Right lobe of liver (tissue), 6 donors: ENCODE data around the gene TLCD1. TPM values are rescaled to one million over a fixed set of nuclear protein-coding genes. Genes with fewer than 3 reads are reported as not detected.

Experiments
- ATAC-seq, 4 donors: fragments of 200-7000 bp; cut with Tn5 transposase; one replicate each; pipeline ENCODE4 v1.9.1; 2020; ENCODE audit warnings: mild to moderate bottlenecking in 4 of 4, moderate library complexity in 4 of 4
- DNase-seq, 3 donors: peaks; one replicate each; pipeline ENCODE4 v3.0.0-alpha.2; 2020
- H3K27ac ChIP-seq, 3 donors: fragments of 200-600 bp; one replicate each; pipeline ENCODE4 v1.8.0; 2022
- H3K27me3 ChIP-seq, 2 donors: fragments of 200-600 bp; one replicate each; pipeline ENCODE4 v1.8.0; 2022
- H3K36me3 ChIP-seq, 4 donors: fragments of 200-600 bp; sonication (generic) in 1 of 4; one replicate each; pipeline versions ENCODE4 v1.5.1 to v1.8.0; 2017 to 2022; ENCODE audit warnings: control low read depth in 1 of 4
- H3K4me1 ChIP-seq, 4 donors: fragments of 200-600 bp; sonication (generic) in 1 of 4; one replicate each; pipeline versions ENCODE4 v1.5.1 to v1.8.0; 2017 to 2022; ENCODE audit warnings: control low read depth in 1 of 4
- H3K4me3 ChIP-seq, 3 donors: fragments of 200-600 bp; one replicate each; pipeline ENCODE4 v1.8.0; 2022
- H3K9me3 ChIP-seq, 4 donors: fragments of 200-600 bp; sonication (generic) in 1 of 4; one replicate each; pipeline versions ENCODE4 v1.5.1 to v1.8.0; 2017 to 2022; ENCODE audit warnings: control low read depth in 1 of 4
- POLR2A ChIP-seq: fragments of 450-650 bp; IDR thresholded peaks from one replicate; pipeline ENCODE4 v1.6.1; 2017; ENCODE audit warnings: antibody characterized with exemption, mild to moderate bottlenecking
- WGBS: methylation state at CpG from one replicate; pipeline ENCODE4 v1.1.6; 2018; ENCODE audit warnings: low coverage, low lambda C conversion rate; ENCODE audit not compliant: insufficient coverage; ENCODE audit errors: missing lambda C conversion rate; 5-methylcytosine and 5-hydroxymethylcytosine counted together
- intact Hi-C, 2 donors: fragments of 100-400 bp; cut with DNase I; formaldehyde crosslinking; loops; one replicate each; pipeline versions ENCODE4 v1.11.2 to v1.14.1; 2022
- total RNA-seq, 6 experiments: library from RNA; depleted of rRNA in 2 of 6; stranded (reverse); fragments of >200 nt in 2 of 6; fragmentation: NEBNext Ultra II Directional in 3 of 6; extraction: Animal tissue kit (Norgen Biotek cat#: 25700) in 3 of 6; gene quantifications; one replicate each; pipeline versions ENCODE4 v1.1.0 to v1.2.4, GENCODE V29; 2016 to 2023
- TF ChIP-seq, protein P1 (sequence below), 4 donors: fragments of 200-600 bp in 3 of 4; fragments of 450-650 bp in 1 of 4; IDR thresholded peaks; one replicate each; pipeline versions ENCODE4 v1.5.1 to v1.8.0; 2016 to 2022; ENCODE audit warnings: antibody characterized with exemption in 4 of 4, mild to moderate bottlenecking in 2 of 4
- donor health status: DM: no; HTN: yes; CAD: no.
- donor health status: DM: no; HTN: no; CAD: no.
- donor health status: DM: no; HTN: no; CAD: no.
- donor health status: DM: no; HTN: yes; CAD: no.
- donor health status: DM: no; HTN: yes; CAD: no.

The TLCD1 gene
- total RNA-seq, 6 experiments from 2014 or later: 2.9 to 11.0 (median 7.0) TPM

GRCh38 chr17:28744972-28745785, 19.1 kb upstream of the TLCD1 start:
- TF ChIP-seq POLR2A: no peak
- TF ChIP-seq, protein P1, sequence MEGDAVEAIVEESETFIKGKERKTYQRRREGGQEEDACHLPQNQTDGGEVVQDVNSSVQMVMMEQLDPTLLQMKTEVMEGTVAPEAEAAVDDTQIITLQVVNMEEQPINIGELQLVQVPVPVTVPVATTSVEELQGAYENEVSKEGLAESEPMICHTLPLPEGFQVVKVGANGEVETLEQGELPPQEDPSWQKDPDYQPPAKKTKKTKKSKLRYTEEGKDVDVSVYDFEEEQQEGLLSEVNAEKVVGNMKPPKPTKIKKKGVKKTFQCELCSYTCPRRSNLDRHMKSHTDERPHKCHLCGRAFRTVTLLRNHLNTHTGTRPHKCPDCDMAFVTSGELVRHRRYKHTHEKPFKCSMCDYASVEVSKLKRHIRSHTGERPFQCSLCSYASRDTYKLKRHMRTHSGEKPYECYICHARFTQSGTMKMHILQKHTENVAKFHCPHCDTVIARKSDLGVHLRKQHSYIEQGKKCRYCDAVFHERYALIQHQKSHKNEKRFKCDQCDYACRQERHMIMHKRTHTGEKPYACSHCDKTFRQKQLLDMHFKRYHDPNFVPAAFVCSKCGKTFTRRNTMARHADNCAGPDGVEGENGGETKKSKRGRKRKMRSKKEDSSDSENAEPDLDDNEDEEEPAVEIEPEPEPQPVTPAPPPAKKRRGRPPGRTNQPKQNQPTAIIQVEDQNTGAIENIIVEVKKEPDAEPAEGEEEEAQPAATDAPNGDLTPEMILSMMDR (IDR thresholded peaks at IDR 0.05): no peak
- Histone ChIP-seq H3K36me3 (peaks cover 5 to 29% (median 9%) of the 10 kb centered on the region in 4 donors), H3K4me3 (peak overlapping the region; percentile 87 to 91 (median 89)), H3K9me3 (no peaks in the 10 kb centered on the region), H3K27me3 (no peaks in the 10 kb centered on the region), H3K4me1 (peaks cover 0 to 29% (median 13%) of the 10 kb centered on the region in 4 donors), H3K27ac (peak overlapping the region; percentile 96 to 98 (median 97))
- DNase-seq (peak in 2 of 3 donors; percentile 54 to 63), ATAC-seq (peak; percentile 1 to 11 (median 10))
- WGBS: 2% methylated on average over 14 of the region's 31 CpGs
- intact Hi-C loops: no loop called here

DNA sequence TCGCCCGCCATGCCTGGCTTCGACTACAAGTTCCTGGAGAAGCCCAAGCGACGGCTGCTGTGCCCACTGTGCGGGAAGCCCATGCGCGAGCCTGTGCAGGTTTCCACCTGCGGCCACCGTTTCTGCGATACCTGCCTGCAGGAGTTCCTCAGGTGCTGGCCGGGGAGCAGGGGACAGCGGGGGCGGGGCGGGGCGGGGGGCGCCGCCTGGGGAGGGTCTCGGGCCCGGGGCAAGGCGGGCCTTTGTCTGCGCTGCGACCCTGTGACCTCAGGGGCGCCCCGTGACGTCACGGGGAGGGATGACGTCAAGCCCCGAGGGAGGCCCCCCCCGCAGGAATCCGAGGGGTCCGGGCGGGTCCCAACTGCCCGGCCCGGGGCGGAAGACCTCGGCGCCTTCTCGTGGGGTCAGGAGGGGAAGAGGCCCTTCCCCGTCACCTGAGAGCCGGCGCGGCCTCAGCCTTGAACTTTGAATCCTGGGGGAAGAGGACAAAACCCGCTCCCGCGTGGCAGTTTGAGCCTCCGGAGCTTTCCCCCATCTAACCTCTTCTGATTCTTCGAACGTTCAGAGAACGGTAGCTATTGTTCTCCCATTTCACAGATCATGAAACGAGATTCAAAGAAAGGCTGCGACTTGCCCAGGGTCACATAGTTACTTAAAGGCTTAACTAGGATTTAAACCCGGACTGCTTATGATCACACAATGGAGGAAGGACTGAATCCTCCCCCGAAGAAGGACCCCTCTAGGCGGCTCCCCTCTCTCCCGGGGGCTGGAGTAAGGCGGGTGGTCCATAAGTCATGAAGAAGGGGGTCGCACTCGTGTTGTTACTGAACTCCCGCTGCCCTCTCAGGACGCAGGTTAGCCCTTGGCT, 18.3 kb upstream of the TLCD1 start:
- WGBS: 0% methylated on average over 20 of the region's 61 CpGs
- ATAC-seq (peak; percentile 8 to 42 (median 24)), DNase-seq (peak; percentile 68 to 79 (median 76))
- peaks cover 5 to 24% (median 9%) of the 10 kb centered on the region in 4 donors for H3K36me3 ChIP-seq
- TF ChIP-seq, protein P1 (IDR thresholded peaks at IDR 0.05): no peak
- TF ChIP-seq POLR2A: no peak
- no peaks in the 10 kb centered on the region for H3K27me3 ChIP-seq
- H3K9me3 ChIP-seq: no peaks in the 10 kb centered on the region
- H3K27ac ChIP-seq: peak overlapping the region; percentile 96 to 98 (median 97)
- peak overlapping the region; percentile 87 to 91 (median 89) for H3K4me3 ChIP-seq
- peaks cover 0 to 29% (median 13%) of the 10 kb centered on the region in 4 donors for H3K4me1 ChIP-seq
- intact Hi-C loops: no loop called here

DNA sequence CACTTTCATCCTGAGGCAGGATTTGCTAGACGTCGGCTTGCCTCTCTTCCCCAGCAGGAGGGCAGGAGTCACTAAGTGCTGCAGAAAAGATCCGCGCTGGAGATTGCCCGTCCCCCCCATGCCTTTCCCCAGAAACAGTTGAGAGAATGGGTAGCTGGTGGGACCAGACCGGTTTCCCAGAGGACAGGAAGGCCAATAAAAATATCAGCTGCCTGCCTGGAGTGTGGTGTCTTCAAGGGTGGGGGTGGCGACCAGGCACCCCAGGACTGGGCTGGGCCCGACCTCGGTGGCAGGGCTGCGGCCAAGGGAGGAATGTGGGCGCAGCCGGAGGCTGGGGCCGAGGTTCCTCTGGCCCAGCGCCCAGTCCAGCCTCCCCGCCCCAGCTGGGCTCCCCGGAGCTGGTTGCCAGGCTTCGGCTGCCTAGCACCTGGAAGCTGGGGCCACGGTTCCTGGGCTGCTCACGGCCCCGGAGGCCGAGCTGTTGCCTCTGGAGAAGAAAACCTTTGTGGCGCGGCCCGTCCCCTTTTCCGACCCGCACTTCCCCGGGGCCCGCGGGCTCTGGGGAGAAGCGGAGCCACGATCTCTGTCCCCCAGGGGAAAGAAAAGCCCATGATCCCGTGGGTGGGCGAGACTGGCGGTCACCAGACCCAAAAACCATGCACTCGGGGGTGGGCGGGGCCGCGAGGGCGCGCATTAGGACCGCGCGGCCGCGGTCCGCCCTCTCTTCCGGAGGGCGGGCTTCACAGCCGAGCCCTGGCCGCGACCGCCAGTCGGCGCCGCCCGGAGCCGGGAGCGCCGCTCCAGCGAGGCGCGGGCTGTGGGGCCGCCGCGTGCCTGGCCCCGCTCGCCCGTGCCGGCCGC, 17.4 kb upstream of the TLCD1 start, which contains the start of gene TRAF4:
TSS of gene TRAF4 (plus strand) at position 769 of the 861 bp plus-strand sequence. CDS start 102 bp downstream, outside the sequence.
- Histone ChIP-seq H3K4me1 (peaks cover 0 to 29% (median 13%) of the 10 kb centered on the region in 4 donors), H3K27me3 (no peaks in the 10 kb centered on the region), H3K4me3 (peak within 1 kb of the TSS; percentile 87 to 91 (median 89)), H3K36me3 (peaks cover 5 to 15% (median 8%) of the 10 kb centered on the region in 4 donors), H3K9me3 (no peaks in the 10 kb centered on the region), H3K27ac (peak within 1 kb of the TSS; percentile 96 to 98 (median 97))
- ATAC-seq (peak; percentile 68 to 84 (median 78)), DNase-seq (peak; percentile 82 to 87 (median 83))
- peak; percentile 99 for TF ChIP-seq POLR2A
- TF ChIP-seq, protein P1 (IDR thresholded peaks at IDR 0.05): peak in 3 of 4 donors; percentile 7 to 37 (median 27)
- intact Hi-C loops: no loop called here
- WGBS: 0% methylated on average over 8 of the region's 70 CpGs
